Activated CD4-positive, alpha-beta T cell treated with anti-CD3 and anti-CD28 coated beads, Interleukin-10, Interleukin-2, amounts not matched to agents 100 ng/mL and 50 ng/mL, durations not matched to agents 16 hours and 8 hours (primary cell): Measurements from ENCODE around the gene CACNG1.
"Not testable (repeated sequence)": the region's sequence is repeated elsewhere in the genome, so short reads cannot be mapped to it uniquely, and the experiment has no call there.

Experiments used
- DNase-seq: peaks from one replicate; pipeline ENCODE4 v3.0.0-alpha.2; 2020

The CACNG1 gene

GRCh38 chr17:67082107-67082506 is 37.8 kb downstream of the CACNG1 start:
- peak; percentile 21 for DNase-seq

- no peak for DNase-seq
Measured at GRCh38 chr17:67085406-67085805, 41.1 kb downstream of the CACNG1 start.

- DNase-seq, result no peak
Measured at GRCh38 chr17:67088639-67089038, 44.3 kb downstream of the CACNG1 start.

- no peak for DNase-seq
Measured at GRCh38 chr17:67090341-67090740, 46.0 kb downstream of the CACNG1 start.

GRCh38 chr17:67092291-67092690 is 47.9 kb downstream of the CACNG1 start:
- no peak for DNase-seq

- not testable (repeated sequence) for DNase-seq
Measured at GRCh38 chr17:67092710-67093109, 48.4 kb downstream of the CACNG1 start.

GRCh38 chr17:67093348-67093747 is 49.0 kb downstream of the CACNG1 start:
- DNase-seq, result no peak

- peak; percentile 25 for DNase-seq
Measured at GRCh38 chr17:67095291-67095690, 50.9 kb downstream of the CACNG1 start.

- no peak for DNase-seq
Measured at GRCh38 chr17:67095803-67096202, 51.4 kb downstream of the CACNG1 start.

- no peak for DNase-seq
Measured at GRCh38 chr17:67096609-67097008, 52.3 kb downstream of the CACNG1 start.

GRCh38 chr17:67098006-67098405 is 53.7 kb downstream of the CACNG1 start:
- DNase-seq, result no peak

- not testable (repeated sequence) for DNase-seq
Measured at GRCh38 chr17:67104641-67105040, 60.3 kb downstream of the CACNG1 start.

GRCh38 chr17:67105213-67105612 is 60.9 kb downstream of the CACNG1 start:
- no peak for DNase-seq
